GM18499 (cell line): ENCODE measurements around the gene TSPAN32.

Experiments used
- ATAC-seq: cut with Tn5 transposase; IDR thresholded peaks from one replicate; pipeline ENCODE4 v1.9.1; 2021; ENCODE audit warnings: moderate number of reproducible peaks; ENCODE audit not compliant: insufficient read depth, unreplicated experiment

Gene TSPAN32, protein sequence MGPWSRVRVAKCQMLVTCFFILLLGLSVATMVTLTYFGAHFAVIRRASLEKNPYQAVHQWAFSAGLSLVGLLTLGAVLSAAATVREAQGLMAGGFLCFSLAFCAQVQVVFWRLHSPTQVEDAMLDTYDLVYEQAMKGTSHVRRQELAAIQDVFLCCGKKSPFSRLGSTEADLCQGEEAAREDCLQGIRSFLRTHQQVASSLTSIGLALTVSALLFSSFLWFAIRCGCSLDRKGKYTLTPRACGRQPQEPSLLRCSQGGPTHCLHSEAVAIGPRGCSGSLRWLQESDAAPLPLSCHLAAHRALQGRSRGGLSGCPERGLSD

DNA sequence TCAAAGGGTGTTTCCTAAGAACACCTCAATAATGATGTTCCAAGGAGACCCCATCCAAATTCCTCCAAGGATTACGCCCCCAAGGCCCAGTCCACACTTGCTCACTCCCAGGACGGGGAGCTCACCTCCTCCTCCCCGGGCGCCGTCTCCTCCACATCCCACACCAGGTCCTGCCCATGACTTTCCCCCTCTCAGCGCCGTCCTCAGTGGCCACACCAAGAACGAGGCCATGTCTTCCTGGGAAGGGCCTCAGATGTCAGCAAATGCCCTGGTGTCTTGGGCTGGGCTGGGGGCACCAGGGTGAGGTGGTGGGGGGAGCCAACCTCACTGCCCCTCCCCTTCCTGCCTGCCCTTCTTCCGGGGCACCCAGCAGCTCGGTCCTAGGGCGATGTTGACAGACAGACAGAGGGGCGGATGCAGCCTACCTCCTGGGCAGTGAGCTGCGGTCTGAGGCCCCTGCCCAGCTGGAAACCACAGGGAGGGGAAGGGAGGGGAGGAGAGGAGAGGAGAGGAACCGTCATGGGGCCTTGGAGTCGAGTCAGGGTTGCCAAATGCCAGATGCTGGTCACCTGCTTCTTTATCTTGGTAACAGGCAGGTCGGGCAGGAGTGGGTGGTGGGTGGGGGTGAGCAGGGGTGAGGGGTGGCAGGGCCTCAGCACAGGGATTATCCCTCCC, at the start of gene TSPAN32, which contains the start of gene C11orf21:
TSS of gene TSPAN32 (plus strand) at position 383 of the 675 bp plus-strand sequence. CDS start at position 520, 137 bp downstream.
TSS of gene C11orf21 (minus strand) at position 288 of the 675 bp plus-strand sequence. CDS start at position 178, 110 bp downstream.
- no peak for ATAC-seq

DNA sequence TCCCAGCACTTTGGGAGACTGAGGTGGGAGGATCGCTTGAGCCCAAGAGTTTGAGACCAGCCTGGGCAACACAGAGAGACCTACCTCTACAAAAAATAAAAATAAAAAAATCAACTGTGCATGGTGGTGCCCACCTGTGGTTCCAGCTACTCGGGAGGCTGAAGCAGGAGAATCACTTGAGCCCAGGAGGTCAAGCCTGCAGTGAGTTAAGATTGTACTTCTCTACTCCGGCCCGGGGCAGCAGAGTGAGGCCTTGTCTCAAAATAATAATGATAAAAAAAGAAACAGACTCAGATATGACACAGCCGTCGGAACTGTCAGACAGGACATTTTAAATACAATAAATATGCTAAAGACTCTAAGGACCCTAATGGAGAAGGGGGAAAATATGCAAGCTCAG, 49.8 kb upstream of the TSPAN32 start:
- no peak for ATAC-seq

DNA sequence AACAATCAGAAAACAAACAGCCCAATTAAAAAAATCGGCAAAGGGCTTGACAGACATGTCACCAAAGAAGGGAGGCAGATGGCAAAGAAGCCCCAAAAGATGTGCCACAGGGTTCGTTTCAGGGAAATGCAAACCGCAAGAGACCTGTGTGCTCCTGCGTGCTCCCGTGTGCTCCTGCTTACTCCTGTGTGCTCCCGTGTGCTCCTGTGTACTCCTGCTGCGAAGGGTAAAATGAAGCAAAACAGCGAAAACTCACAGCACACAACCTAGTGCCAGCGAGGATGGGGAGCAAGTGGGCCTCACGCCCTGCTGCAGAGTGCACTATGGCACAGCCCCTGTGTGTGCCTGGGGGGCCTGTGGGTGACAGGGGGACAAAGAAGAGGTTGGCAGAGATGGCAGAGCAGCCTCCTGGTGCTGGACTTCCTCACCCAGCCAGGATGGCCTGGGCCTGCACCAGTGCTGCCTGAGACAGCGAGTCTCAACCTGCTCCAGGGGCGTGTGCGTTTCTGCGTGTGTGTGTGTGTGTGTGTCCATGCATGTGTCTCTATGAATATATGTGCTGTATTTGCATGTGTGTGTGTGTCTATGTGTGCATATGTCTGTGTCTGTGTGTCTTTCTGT, 45.4 kb upstream of the TSPAN32 start:
- ATAC-seq = no peak

DNA sequence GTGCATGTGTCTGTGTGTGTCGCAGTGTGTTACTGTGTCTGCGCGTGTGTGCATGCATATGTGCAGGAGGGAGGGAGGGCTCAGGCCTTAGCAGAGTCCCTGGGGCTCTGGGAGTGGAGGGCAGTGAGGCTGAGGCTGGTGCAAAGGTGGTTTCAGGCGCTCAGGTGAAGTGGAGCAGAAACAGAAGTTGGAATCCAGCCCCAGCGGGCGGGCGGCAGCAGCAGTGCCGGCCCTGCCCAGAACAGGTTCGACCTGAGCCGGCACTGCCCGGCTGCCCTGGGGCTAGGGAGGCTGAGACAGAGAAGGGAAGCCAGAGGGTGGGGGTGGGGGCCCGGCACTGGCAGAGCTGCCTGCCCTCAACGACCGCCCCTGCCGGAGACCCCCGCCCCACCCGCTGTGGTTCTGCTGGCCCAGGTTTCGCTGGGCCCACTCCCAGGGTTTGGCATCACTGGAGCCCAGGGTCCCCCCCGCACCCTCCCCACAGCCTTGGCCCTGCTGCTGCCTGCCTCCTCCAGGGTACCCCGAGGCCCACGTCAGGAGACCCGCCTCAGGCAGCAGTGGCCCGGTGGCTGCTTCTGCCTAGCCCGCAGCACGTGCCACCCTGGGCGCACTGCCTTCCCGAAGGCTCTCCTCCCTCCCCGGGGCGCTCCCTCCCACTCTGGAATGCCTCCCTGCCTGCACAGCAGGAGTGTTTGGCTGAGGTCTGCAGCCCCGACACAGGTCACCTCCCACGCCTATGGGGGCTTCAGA, 44.7 kb upstream of the TSPAN32 start:
- no peak for ATAC-seq

DNA sequence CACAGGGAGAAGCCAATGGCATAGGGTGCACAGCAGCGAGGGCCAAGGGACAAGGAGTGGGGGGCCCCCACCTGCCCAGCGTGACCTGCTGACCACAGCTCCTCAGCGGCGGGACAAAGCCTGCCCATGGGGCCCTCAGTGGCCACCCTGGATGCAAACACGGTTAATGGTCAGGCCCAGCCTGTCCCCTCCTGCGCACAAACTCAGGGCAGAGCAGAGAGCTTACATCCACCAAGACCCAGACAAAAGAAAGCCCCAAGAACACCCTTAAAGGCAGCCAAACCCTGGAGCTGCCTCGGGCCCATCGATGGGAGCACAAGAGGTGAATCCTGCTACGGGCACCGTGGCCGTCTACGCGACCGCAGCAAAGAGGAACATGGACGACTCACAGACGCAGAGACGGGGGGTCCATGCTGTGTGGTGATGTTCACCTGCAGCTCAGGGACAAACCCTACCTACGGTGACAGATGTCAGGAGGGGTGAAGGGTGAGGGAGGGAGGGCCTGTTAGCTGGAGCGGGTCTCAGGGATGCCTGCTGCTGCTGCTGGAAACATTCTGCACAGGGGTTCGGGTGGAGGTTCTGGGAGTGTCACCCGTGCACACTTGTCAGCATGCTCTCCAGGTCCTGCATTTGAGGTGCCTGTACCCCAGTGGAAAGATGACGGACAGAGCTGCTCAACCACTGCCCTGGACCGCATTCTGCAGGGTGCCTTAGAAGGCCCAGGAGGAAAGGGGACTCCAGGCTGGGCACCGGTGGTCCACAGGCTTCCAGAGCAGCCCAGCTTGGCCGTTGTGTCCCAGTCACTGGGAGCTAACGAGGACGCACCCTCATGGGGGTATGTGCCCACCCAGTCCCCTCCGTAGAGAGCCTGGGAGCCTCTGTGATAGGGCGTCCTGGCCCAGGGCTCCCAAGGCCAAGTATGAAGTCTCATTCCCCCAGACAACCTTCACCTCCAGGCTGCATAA, 43.0 kb upstream of the TSPAN32 start:
- no peak for ATAC-seq

DNA sequence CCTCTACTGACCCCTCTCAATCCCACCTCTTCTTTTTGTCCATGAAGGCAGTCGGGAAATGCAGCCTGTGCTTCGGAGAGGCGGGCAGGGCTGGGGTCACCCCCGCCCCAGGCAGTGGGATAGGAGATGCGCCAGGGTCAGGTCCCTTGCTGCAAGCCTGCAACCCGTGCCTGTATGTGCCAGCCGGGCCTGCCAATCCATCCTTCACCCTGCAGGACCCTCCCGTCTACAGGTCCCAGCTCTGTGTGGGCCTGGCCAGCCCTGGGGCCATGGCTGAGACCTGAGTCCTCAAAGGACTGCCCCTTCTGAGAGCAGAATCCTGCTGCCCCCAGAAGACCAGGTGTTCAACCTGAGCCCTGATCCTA, 42.4 kb upstream of the TSPAN32 start:
- no peak for ATAC-seq

DNA sequence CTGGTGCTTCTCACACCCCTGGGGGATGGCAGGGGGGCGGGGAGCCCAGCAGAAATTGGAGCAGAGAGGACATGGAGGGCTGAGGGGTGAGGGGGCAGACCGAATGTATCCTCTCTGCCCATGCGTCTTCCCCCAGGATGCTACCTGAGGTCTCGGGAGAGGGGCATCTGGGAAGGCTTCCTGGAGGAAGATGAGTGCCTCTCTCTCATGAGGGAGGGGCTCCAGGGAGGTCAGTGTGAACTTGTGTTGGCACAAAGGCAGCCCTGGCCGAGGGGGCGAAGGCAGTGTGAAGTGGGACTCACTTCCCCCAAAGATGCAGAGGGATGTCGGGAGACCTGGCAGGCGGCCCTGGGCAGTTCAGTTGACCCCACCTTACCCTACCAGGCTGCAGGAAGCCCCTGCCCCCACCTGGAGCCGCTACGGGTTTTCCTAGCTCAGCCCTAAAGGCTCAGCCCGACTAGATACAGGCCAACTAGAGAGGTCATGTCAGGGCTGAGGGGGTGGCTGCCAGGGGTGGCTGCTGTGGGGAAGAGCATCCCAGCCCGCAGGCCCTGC, 41.8 kb upstream of the TSPAN32 start:
- ATAC-seq = no peak

DNA sequence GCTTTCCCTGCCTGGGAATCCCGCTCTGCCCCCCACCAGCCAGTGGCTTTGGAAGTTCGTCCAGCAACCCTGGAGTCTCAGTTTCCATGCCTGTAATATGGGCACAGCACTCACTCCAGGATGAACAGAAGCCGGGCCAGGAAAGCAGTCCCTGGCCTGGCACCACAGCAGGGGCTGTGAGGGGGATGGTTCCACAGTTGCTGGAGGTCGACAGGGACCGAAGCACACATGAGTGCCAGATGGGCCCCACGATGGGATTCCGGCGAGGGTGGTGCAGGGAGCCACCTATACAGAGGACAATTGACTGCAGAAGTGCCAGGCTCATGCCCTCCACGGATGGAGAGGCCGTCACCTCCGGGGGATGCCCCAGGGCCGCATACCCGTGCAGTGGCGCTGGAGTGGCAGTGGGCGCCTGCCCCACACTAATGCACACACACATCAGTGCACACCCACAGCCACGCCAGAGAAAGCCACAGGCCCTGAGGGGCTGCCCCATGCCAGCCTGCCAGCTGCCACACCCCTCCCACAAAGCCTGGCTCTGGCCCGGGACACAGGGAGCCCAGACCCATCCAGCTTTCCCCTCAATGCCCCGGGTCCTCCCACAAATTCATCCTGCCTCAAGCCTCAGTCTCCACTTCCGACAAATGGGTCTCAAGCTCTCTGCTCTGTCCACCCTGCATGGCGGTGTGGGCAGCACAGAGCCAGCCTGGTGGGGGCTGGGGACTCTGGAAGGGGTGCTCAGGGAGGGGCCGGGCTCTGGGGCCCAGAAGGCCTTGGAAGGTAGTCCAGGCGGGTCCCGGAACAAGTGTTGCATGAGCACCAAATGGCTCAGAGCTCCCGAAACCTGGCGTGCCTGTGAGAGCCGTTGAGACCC, 41.1 kb upstream of the TSPAN32 start:
- no peak for ATAC-seq

DNA sequence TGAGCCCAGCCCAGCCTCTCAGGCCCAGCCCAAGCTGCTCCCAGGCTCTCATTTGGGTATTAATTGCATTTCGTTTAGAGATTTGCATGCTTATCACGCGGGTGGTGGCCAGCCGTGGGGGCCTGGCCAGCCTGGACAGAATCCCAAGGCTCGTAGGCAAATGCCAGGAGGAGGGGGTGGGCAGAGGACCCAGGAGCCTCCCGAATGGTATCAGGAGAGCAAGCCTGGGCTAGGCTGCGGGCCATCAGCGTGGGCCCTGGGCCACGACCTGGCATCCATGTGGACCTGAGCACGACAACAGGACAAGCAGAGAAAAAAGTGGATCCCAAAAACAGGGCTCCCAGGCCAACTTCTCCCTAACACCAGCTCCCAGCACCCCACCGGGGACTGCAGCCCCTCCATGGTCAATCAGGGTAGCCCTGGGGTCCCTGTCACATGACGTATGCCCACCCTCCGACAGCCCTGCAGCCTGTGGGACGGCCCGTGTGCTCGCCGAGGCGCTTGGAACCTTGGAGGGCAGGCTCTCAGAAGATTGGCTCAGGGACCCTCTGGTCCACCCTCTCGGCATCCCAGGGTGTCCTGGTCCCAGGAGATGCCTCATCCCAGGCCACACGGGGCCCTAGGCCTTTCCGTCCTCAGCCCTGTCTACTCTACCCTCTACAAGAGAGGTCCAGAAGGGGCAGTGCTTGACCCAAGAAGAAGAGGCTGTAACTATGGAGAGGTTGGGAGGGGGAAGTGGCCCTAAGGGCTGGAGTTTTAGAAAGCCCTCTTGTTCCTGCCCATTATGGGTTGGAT, 40.2 kb upstream of the TSPAN32 start:
- no peak for ATAC-seq

DNA sequence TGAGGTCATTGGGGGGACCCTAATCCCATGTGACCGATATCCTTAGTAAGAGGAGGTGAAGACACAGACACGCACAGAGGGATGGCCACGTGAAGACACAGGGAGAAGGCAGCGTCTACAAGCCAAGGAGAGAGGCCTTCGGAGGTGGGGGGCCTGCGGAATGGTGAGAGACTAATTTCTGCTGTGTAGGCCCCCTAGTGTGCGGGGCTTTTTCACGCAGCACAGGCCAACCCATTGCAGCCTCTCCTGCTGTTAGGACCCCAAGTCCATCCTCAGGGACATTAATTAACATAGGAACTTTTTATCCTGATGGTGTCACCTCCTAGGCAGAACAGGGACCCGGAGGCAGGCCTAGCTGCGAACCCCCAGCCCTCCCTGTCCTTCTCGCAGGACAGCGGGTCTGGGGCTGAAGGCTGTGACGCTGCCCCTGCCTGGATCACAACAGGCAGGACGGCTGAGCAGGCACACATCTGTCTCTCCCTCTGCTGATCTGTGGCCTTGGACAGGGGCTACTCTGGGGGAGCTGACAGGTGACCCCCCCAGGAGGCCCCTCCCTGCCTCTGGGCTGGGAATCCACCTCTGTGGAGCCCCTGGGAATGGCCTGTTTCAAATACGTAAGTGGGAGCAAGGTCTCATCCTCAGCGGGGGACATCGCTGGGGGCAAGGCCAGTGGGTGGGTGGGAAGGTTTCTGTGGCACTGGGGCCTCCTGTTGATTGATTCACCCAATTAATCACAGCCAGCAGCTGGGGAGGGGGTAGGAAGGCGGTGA, 39.3 kb upstream of the TSPAN32 start:
- ATAC-seq = no peak

DNA sequence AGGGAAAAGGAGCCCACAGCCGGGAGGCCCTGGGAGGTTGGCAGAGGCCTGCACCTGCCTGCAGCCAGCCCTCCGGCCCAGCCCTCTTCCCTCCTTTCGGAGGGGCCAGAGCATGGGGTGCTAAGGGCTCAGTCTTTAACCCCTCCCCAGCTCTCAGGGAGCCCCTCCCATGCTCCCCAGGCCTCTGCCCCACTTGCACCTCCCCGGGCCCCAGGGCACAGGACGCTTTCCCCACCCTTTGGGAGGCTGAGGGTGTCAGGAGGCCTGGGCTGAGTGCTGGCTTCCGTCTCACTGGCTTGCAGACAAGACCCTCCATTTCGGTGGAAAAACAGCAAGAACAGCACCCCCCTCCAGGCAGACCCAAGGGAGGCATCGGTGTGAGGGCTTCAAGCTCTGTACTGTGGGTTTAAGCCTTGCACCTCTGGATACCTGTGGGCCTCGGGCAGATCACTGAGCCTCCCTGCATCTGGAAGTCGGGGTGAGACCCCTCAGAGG, 38.7 kb upstream of the TSPAN32 start:
- ATAC-seq = no peak

DNA sequence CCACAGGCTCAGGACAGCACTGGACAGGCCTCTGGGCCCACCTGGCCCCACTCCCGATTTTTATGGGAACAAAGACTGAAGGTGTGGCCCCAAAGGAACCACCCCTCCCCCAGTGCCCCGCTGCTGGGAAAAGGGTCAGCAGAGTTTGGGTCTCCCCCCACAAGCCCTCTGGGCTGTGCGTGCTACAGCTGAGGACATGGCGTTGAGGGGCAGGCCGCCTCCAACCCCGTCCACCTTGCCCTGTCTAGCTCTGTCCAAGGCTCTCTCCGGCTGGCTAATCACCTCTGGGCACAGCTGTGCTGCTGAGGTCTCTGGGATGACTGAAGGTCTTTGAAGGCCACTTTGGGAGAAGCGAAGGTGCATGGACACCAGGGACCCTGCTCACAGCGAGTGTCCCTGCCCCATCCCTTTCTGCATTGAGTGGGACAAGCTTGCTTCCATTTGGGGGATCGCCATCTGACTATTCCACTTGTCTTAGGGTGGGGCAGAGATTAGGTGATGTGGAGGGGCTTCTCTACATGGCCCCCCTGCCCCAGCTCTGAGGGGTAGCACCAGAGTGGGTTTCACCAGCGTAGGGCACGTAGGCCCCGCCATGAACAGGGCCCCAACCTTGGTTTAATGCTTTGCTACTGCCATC, 38.0 kb upstream of the TSPAN32 start:
- no peak for ATAC-seq

DNA sequence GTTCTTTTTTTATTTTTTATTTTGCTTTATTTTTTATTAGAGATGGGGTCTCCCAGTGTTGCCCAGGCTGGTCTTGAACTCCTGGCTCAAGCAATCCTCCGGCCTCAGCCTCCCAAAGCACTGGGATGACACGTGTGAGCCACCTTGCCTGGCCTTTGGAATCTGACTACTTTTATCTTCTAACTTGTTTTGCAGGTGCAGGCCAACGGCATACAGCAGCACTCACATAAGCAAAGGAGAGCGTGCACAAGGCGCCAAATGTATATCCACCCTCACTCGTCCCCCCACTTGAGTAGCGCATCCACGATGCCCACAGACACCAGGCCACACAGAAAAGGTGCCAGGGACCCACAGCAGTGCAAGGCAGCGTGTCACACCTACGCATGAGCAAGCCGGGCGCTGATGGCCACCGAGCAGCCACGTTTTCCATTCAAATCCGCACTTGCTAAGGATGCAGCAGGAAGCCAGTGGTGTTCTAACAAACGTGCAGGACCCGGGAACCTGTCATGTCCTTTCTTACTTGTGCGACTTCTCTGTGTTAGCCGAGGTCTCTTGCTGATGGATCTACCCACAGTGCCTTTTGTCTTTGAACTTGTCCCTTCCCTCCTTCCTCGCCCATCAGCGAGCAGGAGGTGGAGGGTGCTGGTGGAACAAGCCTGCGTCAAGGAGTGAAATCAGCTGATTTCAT, 37.3 kb upstream of the TSPAN32 start:
- no peak for ATAC-seq

DNA sequence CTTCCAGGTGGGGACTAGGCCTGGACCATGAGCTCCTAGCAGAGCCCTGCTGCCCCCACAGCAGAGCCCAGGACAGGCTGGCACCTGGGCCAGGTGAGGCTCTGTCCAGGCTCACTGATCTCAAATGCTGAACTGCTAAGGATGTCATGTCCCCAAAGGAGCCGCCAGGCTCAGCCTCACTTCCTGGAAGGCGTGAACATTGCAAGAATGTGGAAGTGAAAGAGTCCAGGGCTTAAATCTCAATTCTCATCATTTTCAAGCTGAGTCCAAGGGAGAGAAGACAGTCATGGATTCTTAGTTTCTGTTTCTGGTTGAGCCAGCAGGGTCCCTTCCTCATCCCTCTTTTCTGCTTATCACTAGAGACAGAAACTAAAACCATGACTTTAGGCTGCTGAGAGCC, 36.4 kb upstream of the TSPAN32 start:
- ATAC-seq = no peak

DNA sequence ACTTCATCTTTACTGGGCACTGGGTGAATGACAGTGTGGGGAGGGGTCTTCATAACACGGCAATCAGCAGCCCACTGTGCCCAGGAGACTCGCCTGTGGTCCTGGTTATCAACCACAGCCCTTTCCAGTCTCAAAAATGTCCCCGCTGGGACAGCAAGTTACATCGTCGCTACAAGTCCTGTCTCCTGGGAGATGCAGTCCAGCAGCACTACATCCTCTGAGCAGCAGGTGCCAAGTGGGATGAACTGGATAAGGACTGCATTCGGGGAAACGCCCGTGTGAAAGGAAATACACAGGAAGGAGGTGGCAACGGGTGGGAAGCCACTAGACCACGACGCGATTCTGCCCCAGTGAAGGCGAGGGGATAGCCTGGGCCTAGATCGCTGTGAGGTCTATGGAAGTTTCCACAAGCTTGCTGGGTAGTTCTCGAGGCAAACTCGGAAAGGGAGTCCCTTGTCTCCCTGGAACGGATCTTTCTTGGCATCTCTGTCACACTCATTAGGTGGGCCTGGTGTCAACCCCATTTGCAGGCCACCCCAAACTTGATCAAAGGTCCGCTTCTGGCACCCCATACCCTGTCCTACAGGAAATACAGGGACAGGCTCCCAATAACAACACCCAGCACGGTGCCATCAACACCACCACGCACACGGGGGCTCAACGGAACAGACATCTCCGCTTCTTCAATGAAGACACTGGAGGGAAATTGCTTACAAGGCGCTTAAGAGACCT, 35.8 kb upstream of the TSPAN32 start:
- no peak for ATAC-seq
